ENCODE data around the gene WDR90.

GRCh38 chr16:642189-643049 is 6.7 kb upstream of the WDR90 start:
- TF ChIP-seq CTCF (conservative IDR thresholded peaks at IDR 0.05; ENCODE audit: low read depth in 2 of 2) (no peak), EZH2 (IDR thresholded peaks at IDR 0.05; ENCODE audit: low read depth, unreplicated experiment) (no peak), POLR2AphosphoS5 (IDR thresholded peaks at IDR 0.05; ENCODE audit: low read depth) (no peak), REST (IDR thresholded peaks at IDR 0.05; ENCODE audit: unreplicated experiment) (no peak)
